A549 (cell line): ENCODE results near the gene MRPS22. TPM values are rescaled to one million over a fixed set of nuclear protein-coding genes. Genes with fewer than 3 reads are reported as not detected.
"Not testable (repeated sequence)": the region's sequence is repeated elsewhere in the genome, so short reads cannot be mapped to it uniquely, and the experiment has no call there.

Experiments used
- ATAC-seq, 2 experiments: fragments of 200-7000 bp in 1 of 2; fragments of >200 bp in 1 of 2; cut with Nextera tagmentation in 1 of 2; cut with Tn5 transposase in 1 of 2; 3 replicates each; pipeline versions ENCODE4 v1.8.0 to v1.9.1; 2018 to 2020; ENCODE audit warnings: mild to moderate bottlenecking in 1 of 2, moderate library complexity in 1 of 2
- CTCF ChIA-PET: fragments of 300-600 bp; sonication (Branson Sonifier 250); formaldehyde crosslinking; extraction: SDS; loops from one replicate; lab custom pipeline; 2021; ENCODE audit warnings: antibody characterized with exemption, inconsistent platforms; lab: Yijun Ruan, JAX
- POLR2A ChIA-PET: fragments of 350-600 bp; formaldehyde crosslinking; extraction: SDS; loops from one replicate; lab custom pipeline; 2021; ENCODE audit warnings: antibody characterized with exemption, inconsistent platforms; lab: Yijun Ruan, JAX
- DNase-seq, 2 experiments: peaks; one replicate each; pipeline versions ENCODE4 v3.0.0 to v3.0.0-alpha.2; 2011 to 2016; ENCODE audit warnings: low read depth in 1 of 2, low spot score in 1 of 2
- FAIRE-seq: peaks from 2 replicates; lab custom pipeline; 2011; peaks lifted over from hg19 to GRCh38; lab: Jason Lieb, UNC
- H3K27ac ChIP-seq, 2 experiments: fragments of >200 bp; sonication (Bioruptor Twin); formaldehyde crosslinking; 3 replicates each; pipeline ENCODE4 v1.5.1; 2016 to 2017
- H3K4me1 ChIP-seq: fragments of >200 bp; sonication (Bioruptor Twin); formaldehyde crosslinking; 3 replicates; pipeline ENCODE4 v1.6.1; 2016
- H3K4me2 ChIP-seq: fragments of >200 bp; sonication (Bioruptor Twin); formaldehyde crosslinking; 3 replicates; pipeline ENCODE4 v1.6.1; 2016
- H3K4me3 ChIP-seq: fragments of >200 bp; sonication (Bioruptor Twin); formaldehyde crosslinking; 3 replicates; pipeline ENCODE4 v1.5.1; 2016
- H3K9me3 ChIP-seq: fragments of >200 bp; sonication (Bioruptor Twin); formaldehyde crosslinking; 3 replicates; pipeline ENCODE4 v1.6.1; 2016
- CBX2 ChIP-seq: fragments of 200-600 bp; sonication (generic); IDR thresholded peaks from 2 replicates; pipeline ENCODE4 v1.6.1; 2016; ENCODE audit warnings: low read depth, mild to moderate bottlenecking, borderline replicate concordance
- CBX8 ChIP-seq: fragments of 200-600 bp; sonication (generic); IDR thresholded peaks from 2 replicates; pipeline ENCODE4 v1.6.1; 2016
- E2F6 ChIP-seq: IDR thresholded peaks from 2 replicates; pipeline ENCODE4 v1.6.1; 2012; ENCODE audit warnings: low read depth, borderline replicate concordance
- FOSB ChIP-seq: fragments of 250-450 bp; sonication (Bioruptor Pico); IDR thresholded peaks from 2 replicates; pipeline ENCODE4 v1.5.0; 2020; ENCODE audit warnings: mild to moderate bottlenecking, moderate library complexity
- FOSL2 ChIP-seq, 2 experiments: fragments of 450-650 bp in 1 of 2; fragments of >200 bp in 1 of 2; sonication (Bioruptor Twin) in 1 of 2; formaldehyde crosslinking; IDR thresholded peaks; 2 replicates each; pipeline versions ENCODE4 v1.5.0 to v1.6.1; 2016 to 2020; ENCODE audit warnings: mild to moderate bottlenecking in 1 of 2, moderate library complexity in 1 of 2
- HDAC2 ChIP-seq: fragments of 200-600 bp; sonication (generic); IDR thresholded peaks from 2 replicates; pipeline ENCODE4 v1.6.1; 2016
- HES2 ChIP-seq: fragments of >200 bp; sonication (Bioruptor Twin); formaldehyde crosslinking; IDR thresholded peaks from 2 replicates; pipeline ENCODE4 v1.6.1; 2016
- HEYL ChIP-seq: fragments of 250-450 bp; sonication (Bioruptor Pico); IDR thresholded peaks from 2 replicates; pipeline ENCODE4 v1.8.0; 2021; ENCODE audit warnings: mild to moderate bottlenecking, moderate library complexity
- KDM1A ChIP-seq: fragments of 200-600 bp; sonication (generic); IDR thresholded peaks from 2 replicates; pipeline ENCODE4 v1.6.1; 2016; ENCODE audit warnings: low read depth, mild to moderate bottlenecking
- MYC ChIP-seq: IDR thresholded peaks from 2 replicates; pipeline ENCODE4 v1.6.1; 2012; ENCODE audit warnings: mild to moderate bottlenecking, inconsistent platforms, low read length, improper control_type of control experiment, borderline replicate concordance
- NFE2L2 ChIP-seq: fragments of 150-350 bp; conservative IDR thresholded peaks from 2 replicates; pipeline ENCODE4 v1.6.1; 2014; ENCODE audit warnings: low read length
- NR3C1 ChIP-seq: fragments of >200 bp; sonication (Bioruptor Twin); formaldehyde crosslinking; IDR thresholded peaks from 3 replicates; pipeline ENCODE4 v1.6.1; 2017
- POLR2AphosphoS2 ChIP-seq: conservative IDR thresholded peaks from 2 replicates; pipeline ENCODE4 v1.6.1; 2012; ENCODE audit warnings: low read length, improper control_type of control experiment, inconsistent platforms
- RCOR1 ChIP-seq: fragments of 150-350 bp; IDR thresholded peaks from 2 replicates; pipeline ENCODE4 v1.6.1; 2014; ENCODE audit warnings: antibody characterized with exemption, low read length, low read depth
- RFX5 ChIP-seq: fragments of 450-650 bp; IDR thresholded peaks from 2 replicates; pipeline ENCODE4 v1.7.1; 2014; ENCODE audit warnings: antibody characterized with exemption, mild to moderate bottlenecking, moderate library complexity
- RNF2 ChIP-seq: fragments of 200-600 bp; sonication (generic); IDR thresholded peaks from 2 replicates; pipeline ENCODE4 v1.6.1; 2016; ENCODE audit warnings: low read depth, mild to moderate bottlenecking, antibody characterized with exemption, moderate library complexity, borderline replicate concordance
- SREBF2 ChIP-seq: fragments of 450-650 bp; IDR thresholded peaks from 2 replicates; pipeline ENCODE4 v1.6.1; 2014; ENCODE audit warnings: mild to moderate bottlenecking, moderate library complexity
- USF2 ChIP-seq: fragments of 450-650 bp; IDR thresholded peaks from 2 replicates; pipeline ENCODE4 v1.6.1; 2014; ENCODE audit warnings: antibody characterized with exemption
- ZSCAN20 ChIP-seq: fragments of 250-450 bp; sonication (Bioruptor Pico); IDR thresholded peaks from 2 replicates; pipeline ENCODE4 v1.8.0; 2022; ENCODE audit warnings: mild to moderate bottlenecking, moderate library complexity
- WGBS: methylation state at CpG from one replicate; pipeline ENCODE4 v1.1.6; 2017; ENCODE audit errors: missing lambda C conversion rate; 5-methylcytosine and 5-hydroxymethylcytosine counted together
- polyA plus RNA-seq, 4 experiments: library from polyadenylated mRNA; depleted of rRNA in 3 of 4; stranded (reverse); fragments of >200 nt; fragmentation: RNase III in 1 of 4; extraction: RNeasy Plus Mini Kit Qiagen cat#74134 plus additional on column Dnase treatment in 1 of 4; gene quantifications; 2 replicates in 3 of 4; 3 replicates in 1 of 4; pipeline ENCODE4 v1.2.3, GENCODE V29; 2011 to 2017
- TF ChIP-seq, protein P1 (sequence below): fragments of 150-350 bp; IDR thresholded peaks from 2 replicates; pipeline ENCODE4 v1.6.1; 2014; ENCODE audit warnings: low read depth, mild to moderate bottlenecking, low read length
- TF ChIP-seq, protein P2 (sequence below): fragments of 250-450 bp; sonication (Bioruptor Pico); IDR thresholded peaks from 2 replicates; pipeline ENCODE4 v1.5.0; 2021; ENCODE audit warnings: mild to moderate bottlenecking, moderate library complexity, borderline replicate concordance

The MRPS22 gene
- polyA plus RNA-seq, 2 of the 4 experiments (the other 2 are of a cell fraction): 47.3 to 57.3 TPM

GRCh38 chr3:139377378-139377777 is 33.6 kb downstream of the MRPS22 start:
- no peak for ATAC-seq
- Histone ChIP-seq H3K4me2 (no peak overlapping the region), H3K9me3 (no peaks in the 10 kb centered on the region), H3K27ac (no peak overlapping the region), H3K4me1 (no peaks in the 10 kb centered on the region), H3K4me3 (no peak overlapping the region)
- WGBS: 87% methylated on average over 3 of the region's 3 CpGs
- TF ChIP-seq POLR2AphosphoS2 (no peak), HEYL (CRISPR knock-in tag) (no peak)
- ChIA-PET POLR2A (no interaction called here), CTCF (no interaction called here)
- no peak for FAIRE-seq
- DNase-seq: no peak

- Histone ChIP-seq H3K4me2 (no peak overlapping the region), H3K4me1 (no peaks in the 10 kb centered on the region), H3K4me3 (no peak overlapping the region), H3K27ac (no peak overlapping the region), H3K9me3 (no peaks in the 10 kb centered on the region)
- ChIA-PET POLR2A (interaction anchor here (0.6 to 1.6 kb wide), 2 partner anchors 11 to 727 kb away, joined by 3 to 5 read pairs; partner anchors contain the start of gene COPB2), CTCF (interaction anchor here (0.8 kb wide), 1 partner anchor 17 kb away, joined by 4 read pairs; no protein-coding TSS in a partner anchor)
- peak; percentile 7 for FAIRE-seq
- no peak for TF ChIP-seq KDM1A
- TF ChIP-seq SREBF2: no peak
- no peak for TF ChIP-seq FOSL2 (IDR thresholded peaks at IDR 0.05)
- TF ChIP-seq FOSL2 (CRISPR knock-in tag; IDR thresholded peaks at IDR 0.05): no peak
- no peak for TF ChIP-seq FOSB (CRISPR knock-in tag)
- TF ChIP-seq NR3C1: no peak
- DNase-seq: no peak
- WGBS: 99% methylated on average over 3 of the region's 3 CpGs
- no peak for ATAC-seq
Observed at GRCh38 chr3:139378587-139379241, 34.9 kb downstream of the MRPS22 start.

- CTCF ChIA-PET: no interaction called here
- no peaks in the 10 kb centered on the region for H3K4me1 ChIP-seq
- DNase-seq: no peak
- H3K27ac ChIP-seq: no peak overlapping the region
- no peak for FAIRE-seq
- ATAC-seq: no peak
- 94% methylated on average over 4 of the region's 4 CpGs for WGBS
- TF ChIP-seq CBX8 (no peak), USF2 (no peak), ZSCAN20 (CRISPR knock-in tag) (no peak), RNF2 (no peak), NR3C1 (no peak), E2F6 (no peak), RFX5 (no peak), CBX2 (no peak), NFE2L2 (no peak), HDAC2 (no peak), MYC (no peak), KDM1A (no peak), RCOR1 (no peak), HEYL (CRISPR knock-in tag) (no peak), HES2 (no peak), SREBF2 (no peak), FOSB (CRISPR knock-in tag) (no peak)
- TF ChIP-seq, protein P1, sequence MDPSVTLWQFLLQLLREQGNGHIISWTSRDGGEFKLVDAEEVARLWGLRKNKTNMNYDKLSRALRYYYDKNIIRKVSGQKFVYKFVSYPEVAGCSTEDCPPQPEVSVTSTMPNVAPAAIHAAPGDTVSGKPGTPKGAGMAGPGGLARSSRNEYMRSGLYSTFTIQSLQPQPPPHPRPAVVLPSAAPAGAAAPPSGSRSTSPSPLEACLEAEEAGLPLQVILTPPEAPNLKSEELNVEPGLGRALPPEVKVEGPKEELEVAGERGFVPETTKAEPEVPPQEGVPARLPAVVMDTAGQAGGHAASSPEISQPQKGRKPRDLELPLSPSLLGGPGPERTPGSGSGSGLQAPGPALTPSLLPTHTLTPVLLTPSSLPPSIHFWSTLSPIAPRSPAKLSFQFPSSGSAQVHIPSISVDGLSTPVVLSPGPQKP: no peak
- TF ChIP-seq, protein P2, sequence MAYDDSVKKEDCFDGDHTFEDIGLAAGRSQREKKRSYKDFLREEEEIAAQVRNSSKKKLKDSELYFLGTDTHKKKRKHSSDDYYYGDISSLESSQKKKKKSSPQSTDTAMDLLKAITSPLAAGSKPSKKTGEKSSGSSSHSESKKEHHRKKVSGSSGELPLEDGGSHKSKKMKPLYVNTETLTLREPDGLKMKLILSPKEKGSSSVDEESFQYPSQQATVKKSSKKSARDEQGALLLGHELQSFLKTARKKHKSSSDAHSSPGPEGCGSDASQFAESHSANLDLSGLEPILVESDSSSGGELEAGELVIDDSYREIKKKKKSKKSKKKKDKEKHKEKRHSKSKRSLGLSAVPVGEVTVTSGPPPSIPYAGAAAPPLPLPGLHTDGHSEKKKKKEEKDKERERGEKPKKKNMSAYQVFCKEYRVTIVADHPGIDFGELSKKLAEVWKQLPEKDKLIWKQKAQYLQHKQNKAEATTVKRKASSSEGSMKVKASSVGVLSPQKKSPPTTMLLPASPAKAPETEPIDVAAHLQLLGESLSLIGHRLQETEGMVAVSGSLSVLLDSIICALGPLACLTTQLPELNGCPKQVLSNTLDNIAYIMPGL (CRISPR knock-in tag): no peak
- H3K4me2 ChIP-seq: no peak overlapping the region
- H3K4me3 ChIP-seq: no peak overlapping the region
- H3K9me3 ChIP-seq: no peaks in the 10 kb centered on the region
- POLR2A ChIA-PET: no interaction called here
Observed at GRCh38 chr3:139380575-139380974, 36.8 kb downstream of the MRPS22 start.

DNA sequence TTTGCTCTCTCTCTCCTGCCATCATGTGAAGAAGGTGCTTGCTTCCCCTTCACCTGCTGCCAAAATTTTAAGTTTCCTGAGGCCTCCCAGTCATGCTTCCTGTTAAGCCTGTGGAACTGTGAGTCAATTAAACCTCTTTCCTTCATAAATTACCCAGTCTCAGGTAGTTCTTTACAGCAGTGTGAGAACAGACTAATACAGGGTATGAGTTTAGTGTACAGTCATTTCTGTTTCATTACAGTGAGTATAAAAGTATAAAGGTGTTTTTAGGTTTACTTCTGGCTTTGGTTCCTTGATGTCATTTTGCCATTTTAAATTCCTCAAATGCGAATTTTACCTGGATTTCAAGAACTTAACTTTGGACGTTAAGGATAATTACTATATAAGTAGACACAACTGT is 38.5 kb downstream of the MRPS22 start:
- H3K27ac ChIP-seq, H3K4me2 ChIP-seq, H3K4me3 ChIP-seq, POLR2A ChIA-PET, FAIRE-seq, DNase-seq, H3K4me1 ChIP-seq, H3K9me3 ChIP-seq, CTCF ChIA-PET, ATAC-seq: not testable (repeated sequence)
- WGBS: 86% methylated on average over 2 of the region's 2 CpGs
